K562 (cell line): ENCODE data around the gene SLC15A5. TPM values are rescaled to one million over a fixed set of nuclear protein-coding genes. Genes with fewer than 3 reads are reported as not detected.

Source experiments
- ATAC-seq: fragments of 200-7000 bp; cut with Tn5 transposase; 3 replicates; pipeline ENCODE4 v1.9.1; 2020; ENCODE audit warnings: moderate library complexity
- BruUV-seq: library from RNA; stranded (reverse); fragments of 400-500 nt; replicated peaks from 2 replicates; lab custom pipeline; 2021; lab: Mats Ljungman, UMichigan
- CTCF ChIA-PET: fragments of 300-600 bp; formaldehyde crosslinking; extraction: SDS; loops from one replicate; lab custom pipeline; 2021; ENCODE audit warnings: low intra/inter-chr PET ratio; lab: Yijun Ruan, JAX
- POLR2A ChIA-PET: fragments of 300-600, 350-650 bp; sonication (Branson Sonifier 250); formaldehyde crosslinking; extraction: SDS; loops from one replicate; lab custom pipeline; 2021; ENCODE audit warnings: antibody characterized with exemption, inconsistent platforms; lab: Yijun Ruan, JAX
- DNase-seq, 4 experiments: peaks; one replicate each; pipeline versions ENCODE4 v3.0.0 to v3.0.0-alpha.2; 2011 to 2018; ENCODE audit warnings: low spot score in 3 of 4, mixed read lengths in 3 of 4; ENCODE audit errors: extremely low read depth in 1 of 4
- FAIRE-seq: peaks from 2 replicates; lab custom pipeline; 2011; peaks lifted over from hg19 to GRCh38; lab: Jason Lieb, UNC
- H2AFZ ChIP-seq: 2 replicates; pipeline ENCODE4 v1.6.0; 2011; ENCODE audit warnings: low read depth, low read length, control low read depth, inconsistent platforms
- H3K27ac ChIP-seq: fragments of 200-600 bp; 3 replicates; pipeline ENCODE4 v1.8.0; 2011; ENCODE audit warnings: low read depth, mild to moderate bottlenecking, control low read depth, inconsistent platforms, low read length, moderate library complexity, mixed read lengths; ENCODE audit errors: extremely low read depth
- H3K27me3 ChIP-seq, 2 experiments: fragments of 300-600 bp in 1 of 2; 2 replicates in 1 of 2; 3 replicates in 1 of 2; pipeline versions ENCODE4 v1.6.0 to v1.8.0; 2011; ENCODE audit warnings: inconsistent platforms in 2 of 2, low read length in 2 of 2, mild to moderate bottlenecking in 1 of 2, mixed read lengths in 1 of 2, moderate library complexity in 1 of 2; ENCODE audit not compliant: control insufficient read depth in 2 of 2, insufficient read depth in 2 of 2
- H3K36me3 ChIP-seq: fragments of 300-600 bp; 3 replicates; pipeline ENCODE4 v1.8.0; 2011; ENCODE audit warnings: mild to moderate bottlenecking, low read length, inconsistent platforms; ENCODE audit not compliant: control insufficient read depth, insufficient read depth
- H3K4me1 ChIP-seq, 2 experiments: fragments of 200-600 bp in 1 of 2; replicated peaks in 1 of 2; 2 replicates in 1 of 2; 3 replicates in 1 of 2; pipeline versions ENCODE4 v1.5.1 to v1.8.0; 2011; ENCODE audit warnings: inconsistent platforms in 2 of 2, low read length in 2 of 2, mild to moderate bottlenecking in 1 of 2, mixed read lengths in 1 of 2, moderate library complexity in 1 of 2; ENCODE audit not compliant: control insufficient read depth in 2 of 2, insufficient read depth in 2 of 2
- H3K4me2 ChIP-seq: 2 replicates; pipeline ENCODE4 v1.6.1; 2011; ENCODE audit warnings: low read length, control low read depth, inconsistent platforms, mixed read lengths; ENCODE audit not compliant: insufficient read depth
- H3K4me3 ChIP-seq: fragments of 200-600 bp; sonication (generic), shearing (Covaris generic); 2 replicates; pipeline ENCODE4 v1.5.1; 2016; ENCODE audit warnings: control low read depth, inconsistent platforms
- H3K79me2 ChIP-seq: fragments of 200-600 bp; 3 replicates; pipeline ENCODE4 v1.8.0; 2011; ENCODE audit warnings: low read length, inconsistent platforms; ENCODE audit not compliant: control insufficient read depth, insufficient read depth
- H3K9ac ChIP-seq, 2 experiments: 2 replicates each; pipeline versions ENCODE4 v1.6.0 to v1.6.1; 2011; ENCODE audit warnings: low read depth in 2 of 2, low read length in 2 of 2, control low read depth in 1 of 2, inconsistent platforms in 1 of 2, mild to moderate bottlenecking in 1 of 2, mixed read lengths in 1 of 2; ENCODE audit not compliant: insufficient read depth in 1 of 2
- H3K9me1 ChIP-seq: one replicate; pipeline ENCODE4 v1.6.0; 2011; ENCODE audit warnings: inconsistent platforms, mild to moderate bottlenecking, low read length, moderate library complexity; ENCODE audit not compliant: control insufficient read depth, insufficient read depth
- H3K9me3 ChIP-seq: replicated peaks from 2 replicates; pipeline ENCODE4 v1.5.1; 2011; ENCODE audit warnings: low read depth, low read length, inconsistent platforms; ENCODE audit not compliant: control insufficient read depth, insufficient read depth
- H4K20me1 ChIP-seq: replicated peaks from 2 replicates; pipeline ENCODE4 v1.6.1; 2011; ENCODE audit warnings: low read length, inconsistent platforms, mixed read lengths; ENCODE audit not compliant: control insufficient read depth, insufficient read depth
- ARID3B ChIP-seq: fragments of 250-450 bp; sonication (Bioruptor Pico); IDR thresholded peaks from 2 replicates; pipeline ENCODE4 v1.4.0; 2020; ENCODE audit warnings: borderline replicate concordance
- CTCFL ChIP-seq: IDR thresholded peaks from 2 replicates; pipeline ENCODE4 v1.6.1; 2011; ENCODE audit warnings: borderline replicate concordance, low read depth, mild to moderate bottlenecking, moderate library complexity, low read length; ENCODE audit not compliant: insufficient read depth, poor library complexity, severe bottlenecking
- EWSR1 ChIP-seq: fragments of 450-650 bp; IDR thresholded peaks from 2 replicates; pipeline ENCODE4 v1.6.1; 2018; ENCODE audit warnings: borderline replicate concordance, mild to moderate bottlenecking, low read depth, moderate library complexity; ENCODE audit not compliant: partially characterized antibody
- GABPA ChIP-seq: fragments of 200-800 bp; sonication (Bioruptor generic); conservative IDR thresholded peaks from 2 replicates; pipeline ENCODE4 v1.6.1; 2016; ENCODE audit warnings: low read depth, missing genetic modification characterization, missing compliant biosample characterization
- MEF2D ChIP-seq: conservative IDR thresholded peaks from 2 replicates; pipeline ENCODE4 v1.6.1; 2016; ENCODE audit warnings: low read depth, missing genetic modification characterization, missing compliant biosample characterization
- PCBP1 ChIP-seq: fragments of 200-400 bp; formaldehyde crosslinking; IDR thresholded peaks from 2 replicates; pipeline ENCODE4 v1.6.1; 2018; ENCODE audit warnings: mild to moderate bottlenecking, low read depth, low read length; ENCODE audit not compliant: poor library complexity, severe bottlenecking
- PHF21A ChIP-seq: fragments of 450-650 bp; IDR thresholded peaks from 2 replicates; pipeline ENCODE4 v1.6.1; 2017; ENCODE audit warnings: low read depth, borderline replicate concordance
- POLR3A ChIP-seq: IDR thresholded peaks from 2 replicates; pipeline ENCODE4 v1.6.1; 2011; ENCODE audit warnings: borderline replicate concordance, mild to moderate bottlenecking, moderate library complexity; ENCODE audit not compliant: insufficient read length, insufficient read depth; ENCODE audit errors: extremely low read depth
- PRMT5 ChIP-seq: sonication (generic); formaldehyde crosslinking; IDR thresholded peaks from 2 replicates; pipeline ENCODE4 v1.5.0; 2020; ENCODE audit warnings: missing genetic modification reagents
- SRSF3 ChIP-seq: fragments of 200-400 bp; formaldehyde crosslinking; IDR thresholded peaks from 2 replicates; pipeline ENCODE4 v1.6.1; 2016; ENCODE audit warnings: mild to moderate bottlenecking, low read length, moderate library complexity; ENCODE audit not compliant: insufficient read depth
- TCF7 ChIP-seq: sonication (generic); IDR thresholded peaks from 2 replicates; pipeline ENCODE4 v1.6.1; 2016; ENCODE audit warnings: antibody characterized with exemption, borderline replicate concordance
- TFAM ChIP-seq: fragments of 250-450 bp; sonication (Bioruptor Pico); conservative IDR thresholded peaks from 2 replicates; pipeline ENCODE4 v1.5.0; 2021; ENCODE audit warnings: mild to moderate bottlenecking, moderate library complexity
- WHSC1 ChIP-seq: IDR thresholded peaks from one replicate; pipeline ENCODE4 v1.6.1; 2012; ENCODE audit warnings: low read length, control low read depth, inconsistent platforms
- ZNF121 ChIP-seq: sonication (generic); formaldehyde crosslinking; conservative IDR thresholded peaks from 2 replicates; pipeline ENCODE4 v1.8.0; 2022; ENCODE audit warnings: missing genetic modification reagents
- ZNF696 ChIP-seq: fragments of 250-450 bp; sonication (Bioruptor Pico); conservative IDR thresholded peaks from 2 replicates; pipeline ENCODE4 v1.4.0; 2020; ENCODE audit warnings: mild to moderate bottlenecking, moderate library complexity
- ZNF699 ChIP-seq: fragments of 250-450 bp; sonication (Bioruptor Pico); IDR thresholded peaks from 2 replicates; pipeline ENCODE4 v1.8.0; 2021; ENCODE audit warnings: mild to moderate bottlenecking, moderate library complexity; ENCODE audit not compliant: insufficient replicate concordance
- ZSCAN29 ChIP-seq: fragments of 450-650 bp; IDR thresholded peaks from 2 replicates; pipeline ENCODE4 v1.6.1; 2017
- ZSCAN32 ChIP-seq: fragments of 450-650 bp; formaldehyde crosslinking; IDR thresholded peaks from 2 replicates; pipeline ENCODE4 v1.4.0; 2020; ENCODE audit warnings: mild to moderate bottlenecking, moderate library complexity
- WGBS: fragments of 100-300 bp; shearing (Covaris generic); methylation state at CpG from one replicate; pipeline ENCODE4 v1.1.6; 2016; ENCODE audit warnings: low coverage, mixed read lengths; ENCODE audit not compliant: insufficient coverage; ENCODE audit errors: missing lambda C conversion rate; 5-methylcytosine and 5-hydroxymethylcytosine counted together
- in situ Hi-C: fragments of 300-500 bp; cut with MboI; formaldehyde crosslinking; loops from 4 replicates; pipeline ENCODE4 v1.15.0; 2018; ENCODE audit warnings: inconsistent platforms, mixed read lengths
- intact Hi-C: fragments of 100-400 bp; cut with micrococcal nuclease; formaldehyde crosslinking; loops from 2 replicates; pipeline ENCODE4 v1.14.2; 2022
- polyA plus RNA-seq, 8 experiments: library from polyadenylated mRNA; depleted of rRNA in 4 of 8; stranded (reverse) in 5 of 8; unstranded in 3 of 8; fragments of >200 nt; fragmentation: Nextera tagmentation in 2 of 8; fragmentation: Illumina TruSeq in 1 of 8; extraction: Ambion mirVana in 2 of 8; extraction: Trizol in 1 of 8; gene quantifications; 2 replicates each; pipeline versions ENCODE4 v1.2.1 to v1.2.3, GENCODE V29; 2011 to 2014; ENCODE audit warnings: inconsistent platforms in 1 of 8, missing spikeins in 1 of 8
- total RNA-seq, 7 experiments: library from RNA; depleted of rRNA in 6 of 7; stranded (reverse); fragments of >200 nt in 6 of 7; fragmentation: Illumina TruSeq in 2 of 7; extraction: Trizol in 2 of 7; gene quantifications; 2 replicates each; pipeline versions ENCODE4 v1.2.1 to v1.2.3, GENCODE V29; 2011 to 2021; ENCODE audit warnings: low replicate concordance in 1 of 7
- TF ChIP-seq, protein P1 (sequence below): fragments of 200-400 bp; formaldehyde crosslinking; IDR thresholded peaks from 2 replicates; pipeline ENCODE4 v1.6.1; 2017; ENCODE audit warnings: mild to moderate bottlenecking, low read depth, low read length, moderate library complexity

The SLC15A5 gene
- total and polyA plus RNA-seq, 9 of the 15 experiments (the other 6 are each of a cell fraction or from before 2014, with no cell fraction given) = not detected

DNA sequence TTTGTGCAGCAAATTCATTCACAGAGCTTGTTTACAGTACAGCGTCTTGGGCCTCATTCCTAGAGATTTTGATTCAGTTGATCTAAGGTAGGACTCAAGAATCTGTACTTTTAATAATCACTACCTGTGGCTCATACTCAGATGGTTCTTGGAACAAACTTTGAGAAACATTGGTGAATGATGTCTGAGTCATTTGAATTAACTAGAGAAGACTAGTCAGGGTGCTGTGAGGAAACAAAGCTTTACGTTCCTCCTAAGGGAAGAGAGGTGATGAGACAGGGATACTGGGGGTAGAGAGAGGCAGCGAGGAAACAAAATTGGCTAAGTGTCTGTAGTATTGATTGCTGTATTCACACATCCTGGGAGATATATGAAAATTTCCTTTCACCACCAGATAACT is 109.4 kb downstream of the SLC15A5 start:
- FAIRE-seq (no peak), ATAC-seq (no peak), DNase-seq (no peak)
- BruUV-seq = no TSS peak
- Histone ChIP-seq H3K79me2 (no peaks in the 10 kb centered on the region), H3K36me3 (no peaks in the 10 kb centered on the region), H3K27ac (no peak overlapping the region), H3K27me3 (no peaks in the 10 kb centered on the region), H4K20me1 (no peaks in the 10 kb centered on the region), H3K4me3 (no peak overlapping the region), H3K9me1 (no peaks in the 10 kb centered on the region), H2AFZ (no peak overlapping the region), H3K9ac (no peak overlapping the region), H3K4me2 (no peak overlapping the region), H3K4me1 (no peaks in the 10 kb centered on the region), H3K9me3 (no peaks in the 10 kb centered on the region)
- intact Hi-C loops (no loop called here), in situ Hi-C loops (no loop called here)
- TF ChIP-seq PCBP1 (no peak), SRSF3 (no peak), ZSCAN29 (no peak), WHSC1 (no peak), TFAM (CRISPR knock-in tag) (no peak), POLR3A (no peak), ZNF696 (CRISPR knock-in tag) (no peak), EWSR1 (no peak), TCF7 (no peak), GABPA (no peak), CTCFL (no peak), MEF2D (tag) (no peak), ARID3B (CRISPR knock-in tag) (no peak), ZNF121 (CRISPR knock-in tag) (no peak), PHF21A (no peak), PRMT5 (CRISPR knock-in tag) (no peak), ZNF699 (CRISPR knock-in tag) (no peak), ZSCAN32 (CRISPR knock-in tag) (no peak)
- TF ChIP-seq, protein P1, sequence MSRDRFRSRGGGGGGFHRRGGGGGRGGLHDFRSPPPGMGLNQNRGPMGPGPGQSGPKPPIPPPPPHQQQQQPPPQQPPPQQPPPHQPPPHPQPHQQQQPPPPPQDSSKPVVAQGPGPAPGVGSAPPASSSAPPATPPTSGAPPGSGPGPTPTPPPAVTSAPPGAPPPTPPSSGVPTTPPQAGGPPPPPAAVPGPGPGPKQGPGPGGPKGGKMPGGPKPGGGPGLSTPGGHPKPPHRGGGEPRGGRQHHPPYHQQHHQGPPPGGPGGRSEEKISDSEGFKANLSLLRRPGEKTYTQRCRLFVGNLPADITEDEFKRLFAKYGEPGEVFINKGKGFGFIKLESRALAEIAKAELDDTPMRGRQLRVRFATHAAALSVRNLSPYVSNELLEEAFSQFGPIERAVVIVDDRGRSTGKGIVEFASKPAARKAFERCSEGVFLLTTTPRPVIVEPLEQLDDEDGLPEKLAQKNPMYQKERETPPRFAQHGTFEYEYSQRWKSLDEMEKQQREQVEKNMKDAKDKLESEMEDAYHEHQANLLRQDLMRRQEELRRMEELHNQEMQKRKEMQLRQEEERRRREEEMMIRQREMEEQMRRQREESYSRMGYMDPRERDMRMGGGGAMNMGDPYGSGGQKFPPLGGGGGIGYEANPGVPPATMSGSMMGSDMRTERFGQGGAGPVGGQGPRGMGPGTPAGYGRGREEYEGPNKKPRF = no peak
- ChIA-PET POLR2A (no interaction called here), CTCF (no interaction called here)
- 10% methylated on average over 3 of the region's 3 CpGs for WGBS
